GM18858 (cell line): ENCODE data around the gene SRCIN1.

Experiments used
- ATAC-seq: cut with Tn5 transposase; IDR thresholded peaks from one replicate; pipeline ENCODE4 v1.9.1; 2021; ENCODE audit not compliant: unreplicated experiment

SRCIN1 gene

DNA sequence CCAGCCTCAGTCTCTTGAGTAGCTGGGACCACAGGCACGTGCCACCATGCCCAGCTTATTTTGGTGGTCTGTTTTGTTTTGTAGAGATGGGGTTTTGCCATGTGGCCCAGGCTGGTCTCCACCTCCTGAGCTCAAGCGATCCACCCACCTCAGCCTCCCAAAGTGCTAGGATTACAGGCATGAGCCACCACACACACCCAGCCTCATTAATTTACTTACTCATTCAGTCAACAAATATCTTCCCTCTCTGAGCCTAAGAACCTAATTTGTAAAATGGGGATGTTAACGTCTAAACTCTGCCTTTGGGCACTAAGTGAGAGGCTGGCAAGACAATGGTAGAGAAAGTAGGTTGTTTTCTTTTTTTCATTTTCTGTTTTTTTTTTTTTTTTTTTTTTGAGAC lies 22.6 kb downstream of the SRCIN1 start:
- no peak for ATAC-seq

DNA sequence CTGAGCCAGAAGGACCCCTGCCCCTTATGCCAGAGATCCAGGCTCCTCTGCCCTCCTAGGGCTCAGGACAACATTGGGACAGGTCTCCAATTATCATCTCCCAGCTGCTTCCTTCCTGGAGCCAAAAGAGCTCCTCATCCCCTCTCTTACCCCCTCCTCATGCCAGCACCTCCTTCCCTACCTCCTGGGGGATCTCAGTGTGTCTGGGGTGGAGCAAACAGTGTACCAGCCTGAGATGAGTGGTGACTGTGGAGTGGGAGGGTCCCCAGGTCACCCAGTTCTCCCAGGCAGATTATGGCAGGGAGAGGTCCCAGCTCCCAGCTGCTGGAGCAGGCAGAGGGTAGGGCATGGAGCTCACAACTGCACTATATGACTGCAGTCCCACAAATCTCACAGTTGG lies 23.7 kb downstream of the SRCIN1 start:
- no peak for ATAC-seq

DNA sequence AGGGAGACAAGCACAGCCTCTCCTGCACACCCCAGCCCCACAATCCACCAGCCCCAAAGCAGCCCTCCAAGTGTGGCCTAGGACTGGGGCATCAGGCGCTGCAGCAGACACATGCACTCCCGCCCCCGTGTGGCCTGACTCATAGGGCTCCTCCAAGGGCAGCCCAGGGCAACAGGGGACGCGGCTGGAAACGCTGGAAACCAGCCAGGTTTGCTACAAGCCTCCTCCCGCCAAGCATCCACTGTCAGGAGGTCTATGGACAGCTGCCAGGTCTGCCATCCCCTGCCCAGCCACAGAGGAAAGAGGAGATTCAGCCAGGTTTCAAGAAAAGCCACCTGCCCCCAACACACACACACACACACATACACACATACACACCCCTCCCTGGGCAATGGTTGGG lies 25.8 kb downstream of the SRCIN1 start:
- no peak for ATAC-seq

DNA sequence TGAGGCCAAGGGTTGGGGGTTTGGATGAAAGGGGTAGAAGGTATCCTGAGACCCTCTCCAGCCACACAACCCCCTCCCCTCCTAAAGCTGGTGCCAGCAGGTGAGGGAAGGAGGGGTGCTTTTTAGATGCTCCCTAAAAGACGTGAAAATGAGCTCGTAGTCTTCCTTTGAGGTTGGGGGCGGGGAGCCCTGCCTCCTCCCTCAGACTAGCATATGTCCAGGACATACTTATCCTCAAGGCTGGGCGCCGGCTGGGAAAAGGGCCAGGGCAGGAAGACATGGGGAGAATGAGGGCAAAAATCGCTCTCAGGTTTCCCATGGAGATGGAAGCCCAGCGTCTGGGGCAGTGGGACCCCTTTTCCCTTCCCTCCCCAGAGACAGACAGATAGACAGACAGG lies 26.7 kb downstream of the SRCIN1 start:
- ATAC-seq = no peak

DNA sequence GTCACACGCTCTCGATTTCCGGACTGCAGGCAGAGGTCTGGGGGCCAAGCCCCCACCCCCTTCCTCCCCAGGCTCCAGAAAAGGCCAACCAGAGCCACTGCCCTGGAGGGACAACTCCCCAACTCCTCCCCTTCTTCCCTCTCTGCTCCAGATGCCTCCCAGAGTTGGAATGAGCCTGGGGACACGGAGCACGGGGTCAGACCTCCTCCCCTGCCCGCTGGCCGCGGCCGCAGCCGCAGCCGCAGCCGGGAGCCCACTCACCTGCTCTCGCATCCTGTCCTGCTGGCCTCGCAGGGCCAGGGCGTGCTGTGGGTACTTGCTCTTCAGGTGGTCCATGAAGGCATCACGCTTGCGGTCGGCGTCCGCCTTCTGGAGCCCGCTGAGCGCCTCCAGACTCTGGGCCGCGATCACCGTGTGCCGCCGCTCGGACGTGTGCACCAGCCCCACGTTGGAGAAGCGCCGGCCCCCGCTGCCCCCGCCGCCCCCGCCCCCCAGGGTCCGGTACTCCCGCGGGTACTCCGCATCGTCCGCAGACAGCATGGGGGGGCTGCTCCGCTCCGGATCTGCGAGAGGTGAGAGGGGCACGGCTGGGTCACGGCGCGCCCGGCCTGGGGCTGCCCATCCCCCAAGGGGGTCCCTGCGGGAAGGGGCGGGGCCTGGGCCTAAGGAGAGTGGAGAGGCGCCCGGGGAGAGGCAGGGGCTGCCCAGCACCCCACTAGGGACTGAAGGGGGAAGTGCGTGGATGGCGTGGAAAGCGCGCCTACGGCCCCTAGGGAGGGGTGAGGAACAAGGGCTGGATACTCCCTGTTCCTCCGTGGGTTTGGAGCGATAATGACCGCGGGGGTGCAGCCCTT lies 27.3 kb downstream of the SRCIN1 start:
- ATAC-seq = no peak

DNA sequence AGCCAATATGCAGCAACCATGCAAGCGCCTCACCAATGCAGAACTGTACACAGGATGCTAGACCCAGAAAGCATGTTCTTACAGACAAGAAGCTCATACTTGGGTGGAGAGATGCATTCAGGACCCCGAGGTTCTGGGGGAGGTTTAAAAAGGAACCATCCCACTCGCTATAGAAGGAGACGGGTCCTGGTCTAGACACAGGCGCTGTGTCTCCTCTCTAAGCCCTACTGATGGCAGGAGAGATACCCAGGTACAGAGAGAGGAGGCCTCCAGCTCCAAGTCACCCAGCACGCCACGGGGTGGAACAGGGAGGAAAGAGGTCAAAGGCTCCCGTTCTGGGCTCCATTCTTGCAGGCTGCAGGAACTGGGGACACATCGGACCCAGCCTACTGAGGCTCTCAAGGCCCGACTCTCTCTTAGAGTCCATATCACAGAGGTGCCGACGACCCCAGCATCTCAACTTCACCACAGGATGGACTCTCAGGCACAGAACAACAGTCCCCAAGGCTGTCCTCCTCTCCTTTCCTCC lies 28.0 kb downstream of the SRCIN1 start:
- no peak for ATAC-seq

DNA sequence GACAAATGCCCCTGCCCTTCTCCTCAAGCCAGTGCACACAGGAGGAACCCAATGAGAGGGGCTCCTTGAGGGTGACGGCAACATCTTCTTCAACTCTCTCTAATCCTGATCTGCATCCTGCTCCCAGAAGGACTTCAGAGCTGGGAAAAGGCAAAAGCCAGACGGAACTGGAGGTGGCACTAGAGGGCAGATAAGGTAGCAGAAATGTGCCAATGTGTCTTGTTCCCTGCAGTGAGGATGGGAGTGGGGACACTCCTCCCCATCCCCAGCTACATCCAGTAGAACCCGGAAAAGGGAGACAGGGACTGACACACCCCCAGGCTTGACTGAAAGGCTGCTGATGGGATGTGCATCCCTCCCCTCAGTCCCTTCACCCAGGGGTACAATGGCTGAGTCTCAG lies 28.5 kb downstream of the SRCIN1 start:
- no peak for ATAC-seq

DNA sequence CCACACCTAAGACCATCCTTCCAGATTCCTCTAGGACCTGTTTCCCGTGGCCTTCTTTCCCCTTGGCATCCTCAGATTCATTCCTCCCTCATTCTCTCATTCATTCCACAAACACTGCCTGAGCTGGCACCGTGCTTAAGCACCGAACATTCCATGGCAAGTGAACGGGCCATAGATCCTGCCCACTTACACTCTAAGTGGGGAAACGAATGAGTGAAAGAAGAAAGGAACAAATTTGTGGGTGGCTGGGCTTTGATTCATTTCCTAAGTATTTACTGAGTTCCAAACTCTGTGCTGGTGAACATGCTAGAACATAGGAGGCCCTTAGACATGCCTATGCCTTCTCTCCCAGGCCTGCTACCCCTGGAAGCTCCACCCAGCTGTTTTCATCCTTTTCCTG lies 30.0 kb downstream of the SRCIN1 start:
- ATAC-seq = no peak

DNA sequence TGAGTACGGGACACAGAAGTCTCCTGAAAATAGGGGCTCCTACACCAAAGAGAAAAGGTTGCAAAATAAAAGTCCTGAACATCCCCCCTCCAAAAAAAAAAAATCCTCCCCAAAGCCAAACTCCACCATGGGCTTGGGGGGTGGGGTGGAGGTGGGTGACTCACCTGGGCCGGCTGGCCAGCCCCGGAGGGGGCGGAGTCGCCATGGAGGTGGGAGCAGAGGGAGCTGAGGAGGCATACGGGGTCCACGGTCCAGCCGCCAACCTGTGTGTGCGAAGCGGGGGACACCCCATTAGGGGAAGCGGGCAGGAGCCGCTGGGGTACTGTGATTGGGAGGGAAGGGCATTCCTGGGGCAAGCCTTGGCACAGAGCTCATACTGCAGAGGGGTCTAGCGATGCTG lies 31.0 kb downstream of the SRCIN1 start:
- ATAC-seq = no peak

DNA sequence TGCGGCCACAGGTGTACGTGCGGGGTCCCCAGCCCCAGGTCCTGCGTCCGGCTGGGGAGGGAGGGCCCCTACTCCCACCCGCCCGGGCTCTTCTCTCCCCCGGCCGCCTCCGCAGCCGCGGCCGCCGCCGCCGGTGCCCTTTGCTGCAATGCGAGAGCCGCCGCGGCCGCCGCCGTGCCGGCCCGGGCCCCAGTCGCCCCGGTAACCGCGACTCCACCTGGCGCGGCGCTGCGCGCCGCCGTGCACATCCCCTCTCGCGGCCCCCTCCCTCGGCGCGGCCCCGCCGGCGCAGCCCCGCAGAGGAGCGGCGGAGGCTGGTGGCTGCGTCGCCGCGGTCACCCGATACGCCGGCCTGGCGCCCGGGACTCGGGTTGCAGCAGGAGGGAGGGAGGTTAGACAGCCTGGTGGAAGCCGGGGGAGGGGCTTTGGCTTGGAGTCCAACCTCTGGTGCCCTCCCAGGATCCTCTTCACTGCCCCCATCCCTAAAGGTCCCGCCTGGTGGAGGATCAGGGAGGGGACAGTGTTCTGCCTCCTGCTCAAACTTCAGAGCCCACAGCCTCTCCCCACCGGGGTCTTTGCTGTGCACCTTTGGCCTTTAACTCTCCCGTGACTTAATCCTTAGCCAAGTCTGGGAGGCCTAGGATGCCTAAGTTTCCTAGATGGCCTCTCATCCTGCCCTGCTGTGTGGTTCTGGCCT lies 32.9 kb downstream of the SRCIN1 start:
- ATAC-seq = no peak

DNA sequence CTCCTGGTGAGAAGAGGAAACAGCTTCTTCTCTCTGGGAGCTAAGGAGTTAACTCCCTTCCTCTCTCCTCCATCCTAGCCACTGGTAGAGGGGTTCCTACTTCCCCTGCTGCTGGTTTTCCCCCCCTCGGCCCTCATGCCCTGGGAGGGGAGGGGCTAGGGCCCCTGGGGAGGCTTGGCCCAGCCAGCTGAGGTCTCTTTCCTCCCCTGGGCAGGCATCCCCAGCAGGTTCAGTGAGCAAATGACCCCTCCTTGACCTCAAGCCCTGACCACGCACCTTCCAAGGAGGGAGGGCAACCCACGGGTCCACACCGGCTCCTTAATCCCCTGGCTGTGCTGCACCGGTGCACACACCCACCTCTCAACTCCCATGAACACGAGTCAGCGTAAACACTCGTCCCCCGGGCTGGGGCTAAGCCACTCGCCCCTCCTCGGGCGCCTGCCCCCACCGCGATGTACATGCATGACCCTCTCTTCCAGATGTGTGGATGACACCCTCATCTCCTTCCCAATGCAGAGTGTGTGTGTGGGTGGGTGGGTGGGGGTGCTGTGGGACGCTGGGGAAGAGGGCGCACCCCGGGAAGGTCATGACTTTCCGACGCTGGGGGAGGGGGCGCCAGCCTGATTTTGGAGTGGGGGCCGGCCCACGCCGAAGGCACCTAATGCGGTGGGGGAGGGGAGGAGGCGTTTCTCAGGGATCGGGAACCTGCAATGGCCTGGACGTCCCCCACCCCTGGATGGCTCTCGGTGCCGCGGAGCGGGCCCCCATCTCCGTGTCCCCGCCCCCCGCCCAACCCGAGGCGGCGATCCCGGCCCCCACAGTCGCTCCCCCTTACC lies 33.7 kb downstream of the SRCIN1 start:
- no peak for ATAC-seq

DNA sequence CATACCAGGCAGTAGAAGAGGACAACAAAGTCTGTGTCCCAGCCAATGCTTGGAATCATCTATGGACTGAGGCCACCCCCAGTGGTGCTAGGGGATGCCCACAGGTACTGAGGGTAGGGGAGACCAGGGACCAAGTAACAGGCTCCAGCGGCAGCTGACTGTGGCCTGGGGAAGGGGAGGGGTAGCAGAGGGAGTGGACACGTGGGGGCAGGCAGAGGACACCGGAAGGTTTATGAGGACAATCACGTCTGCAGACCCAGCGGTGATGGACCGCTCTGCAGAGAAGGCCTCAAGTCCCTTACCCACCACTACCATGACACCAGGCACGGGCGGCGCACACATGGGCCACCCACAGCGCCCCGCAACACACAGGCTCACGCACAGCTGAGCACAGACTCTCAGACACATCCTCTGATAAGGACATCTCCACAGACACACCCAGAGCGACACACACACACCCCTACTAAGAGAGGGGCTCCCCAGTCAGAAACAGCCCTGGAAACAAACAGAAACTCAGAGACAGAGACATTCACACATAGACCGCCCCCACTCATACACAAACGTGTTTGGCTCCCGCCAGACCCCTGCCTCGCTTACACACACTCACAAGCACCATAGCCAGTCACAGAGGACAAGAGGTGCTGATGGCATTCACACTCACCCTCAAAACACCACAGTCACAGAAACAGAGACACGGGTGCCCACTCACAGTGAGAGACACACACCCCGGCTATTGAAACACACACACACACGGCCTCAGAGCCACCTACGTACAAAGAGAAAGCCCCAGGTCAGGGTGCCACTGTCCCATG lies 35.8 kb downstream of the SRCIN1 start:
- ATAC-seq = no peak

DNA sequence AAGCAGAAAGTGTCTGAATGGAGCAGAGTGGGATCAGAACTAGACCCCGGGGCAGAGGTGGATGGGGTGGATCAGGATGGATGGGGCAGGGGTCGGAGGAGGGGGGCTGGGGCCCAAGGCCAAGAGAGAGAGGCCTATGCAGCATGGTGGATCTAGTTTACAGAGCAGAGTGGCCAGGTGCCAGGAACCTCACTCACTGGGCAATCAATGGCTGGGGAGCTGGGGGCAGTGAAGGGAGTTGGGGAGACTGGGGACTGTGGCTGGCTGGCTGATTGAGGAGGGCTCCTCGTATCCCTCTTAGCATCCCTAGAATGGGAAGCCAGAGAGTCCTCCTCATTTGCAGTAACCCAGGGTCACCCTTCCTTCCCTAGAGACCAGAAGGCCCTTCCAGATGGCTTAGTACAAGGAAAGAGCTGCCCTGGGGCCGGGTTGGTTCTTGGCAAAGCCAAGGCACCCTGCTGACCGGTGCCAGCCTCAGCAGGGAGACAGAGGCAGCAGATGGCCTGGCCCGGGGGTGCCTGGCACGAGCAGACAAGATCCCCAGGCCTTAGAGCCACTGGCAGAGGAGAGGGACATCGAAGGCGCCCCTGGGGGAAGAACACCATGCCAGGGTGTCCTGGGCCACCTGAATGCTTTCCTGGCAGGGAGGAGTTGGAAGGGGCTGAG lies 36.8 kb downstream of the SRCIN1 start:
- ATAC-seq = no peak

DNA sequence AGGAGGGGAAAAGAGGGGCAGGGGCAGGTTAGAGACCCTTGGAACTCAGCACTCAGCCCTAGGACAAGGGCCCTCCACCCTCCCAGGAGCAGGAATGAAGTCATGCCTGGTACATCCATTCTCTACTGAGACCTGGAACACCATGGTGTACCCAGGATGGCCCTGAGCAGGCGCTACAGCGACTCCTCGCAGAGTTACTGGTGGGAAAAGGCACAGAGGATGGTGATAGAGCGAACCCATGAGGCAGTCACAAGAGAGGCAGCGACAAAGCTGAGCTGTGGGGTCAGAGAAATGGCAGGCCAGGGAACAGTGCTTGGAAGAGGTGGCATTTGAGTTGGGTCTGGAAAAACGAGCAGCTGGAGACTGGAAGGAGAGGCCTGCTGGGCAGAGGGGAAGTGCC lies 37.5 kb downstream of the SRCIN1 start:
- ATAC-seq = no peak

DNA sequence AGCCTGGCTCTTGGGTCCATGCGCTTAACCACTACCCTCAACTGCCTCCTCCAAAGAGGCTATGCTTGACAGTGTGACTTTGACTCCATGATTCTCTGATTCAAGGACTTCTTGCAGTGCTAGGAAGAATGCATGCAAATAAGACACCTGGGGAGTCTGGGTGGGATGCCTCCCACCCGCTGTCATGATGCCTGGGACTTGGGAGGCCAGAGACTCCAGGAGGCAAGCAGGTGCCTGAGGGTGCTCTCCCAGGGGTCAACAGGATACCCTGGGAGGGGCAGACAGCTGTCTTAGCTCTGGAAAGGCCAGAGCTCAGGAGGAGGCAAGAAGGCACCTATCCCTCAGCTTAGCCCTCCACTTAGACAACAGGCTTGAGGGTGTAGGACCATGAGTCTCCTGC lies 38.4 kb downstream of the SRCIN1 start:
- no peak for ATAC-seq

DNA sequence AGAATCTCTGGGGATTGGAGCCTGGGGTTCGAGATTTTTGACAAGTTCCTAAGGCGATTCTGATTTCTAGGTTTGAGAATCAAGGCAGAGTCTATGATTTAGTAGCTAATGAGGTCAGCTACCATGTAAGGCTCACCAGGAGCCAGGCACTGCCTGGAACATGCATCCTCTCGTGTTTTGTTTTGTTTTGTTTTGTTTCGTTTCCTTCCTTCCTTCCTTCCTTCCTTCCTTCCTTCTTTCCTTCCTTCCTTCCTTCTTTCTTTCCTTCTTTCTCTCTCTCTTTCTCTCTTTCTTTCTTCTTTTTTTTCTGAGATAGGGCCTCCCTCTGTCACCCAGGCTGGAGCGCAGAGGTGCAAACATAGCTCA lies 39.1 kb downstream of the SRCIN1 start:
- no peak for ATAC-seq

DNA sequence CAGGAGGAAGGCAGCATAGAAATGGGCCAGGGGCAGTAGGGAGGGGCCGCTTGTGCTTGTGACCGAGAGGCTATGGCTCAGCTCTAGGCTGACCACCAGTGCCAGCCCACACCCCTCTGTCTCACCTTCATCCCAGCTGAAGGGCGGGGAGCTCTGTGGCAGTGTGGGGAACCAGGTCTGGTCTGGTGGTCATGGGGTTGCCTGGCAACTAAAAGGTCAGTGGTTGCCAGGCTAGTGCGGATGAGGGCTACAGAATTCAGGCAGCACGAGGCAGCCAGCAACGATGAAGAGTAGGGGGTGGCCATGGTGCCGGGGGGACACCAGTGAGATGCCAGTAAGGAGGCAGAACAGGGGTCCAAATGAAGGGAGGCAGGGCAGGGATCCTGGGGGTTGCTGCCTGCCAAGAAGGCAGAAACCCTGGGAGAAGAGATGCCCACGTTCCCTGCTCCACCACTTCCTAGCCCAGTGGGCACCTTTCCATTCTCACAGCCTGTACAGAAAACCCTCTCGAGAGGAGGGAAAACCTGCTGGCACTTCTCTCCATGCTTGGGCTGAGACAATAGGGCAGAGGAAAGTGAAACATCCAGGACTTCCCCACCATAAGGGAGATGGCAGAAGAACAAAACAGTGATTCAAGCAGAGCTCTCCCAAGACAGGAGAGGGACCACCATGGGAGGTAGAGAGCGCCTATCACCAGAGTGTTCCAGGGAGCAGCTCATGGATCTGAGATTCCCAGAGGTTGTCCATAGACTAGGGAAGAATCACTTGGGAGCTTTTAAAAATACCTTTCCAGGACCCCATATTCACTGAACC lies 39.7 kb downstream of the SRCIN1 start:
- ATAC-seq = no peak

DNA sequence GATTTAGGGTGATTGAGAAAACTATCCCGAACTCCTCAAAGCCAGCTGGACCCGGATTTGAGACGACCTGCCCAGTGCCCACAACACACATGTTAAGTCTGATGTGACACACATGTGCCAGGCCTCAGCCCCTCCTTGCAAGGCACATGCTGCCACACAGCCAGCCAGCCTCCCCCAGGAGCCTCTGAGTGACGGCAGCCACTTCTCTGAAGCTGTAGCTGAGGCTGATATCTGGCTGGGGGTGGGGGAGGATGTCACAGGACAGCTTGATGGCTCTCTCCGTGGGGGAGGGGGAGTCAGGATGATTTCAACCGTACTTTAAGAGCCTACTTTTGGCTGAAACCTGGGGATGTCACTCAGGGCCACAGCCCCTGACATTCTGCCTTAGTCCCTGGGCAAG lies 40.9 kb downstream of the SRCIN1 start:
- ATAC-seq = no peak

DNA sequence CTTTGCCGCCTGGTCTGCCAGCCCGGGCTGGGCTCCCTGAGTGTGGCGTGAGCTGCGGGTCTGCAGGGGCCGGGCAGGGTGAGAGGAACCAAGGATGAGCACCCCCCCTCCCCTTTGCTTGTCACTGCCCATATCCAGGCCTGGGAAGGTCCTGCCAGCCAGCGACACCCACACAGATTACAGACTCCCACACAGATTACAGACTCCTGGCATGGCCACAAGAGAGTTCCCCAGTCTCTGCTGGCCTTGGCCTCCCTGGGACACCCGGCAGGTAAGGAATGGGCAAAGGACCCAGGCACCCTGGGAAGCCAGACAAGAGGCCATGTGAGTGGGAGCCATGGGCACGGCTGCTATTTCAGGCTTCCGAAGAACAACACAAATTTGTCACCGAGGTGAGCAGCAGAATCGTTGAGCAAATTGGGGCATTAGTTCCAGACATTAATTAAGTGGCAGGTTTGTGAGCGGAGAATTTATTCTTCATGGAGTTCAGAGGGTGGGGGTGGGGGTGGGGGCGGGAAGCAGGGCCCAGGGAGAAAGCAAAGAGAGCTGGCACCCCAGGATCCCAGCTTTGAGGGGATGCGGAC lies 41.4 kb downstream of the SRCIN1 start:
- no peak for ATAC-seq
